HG03097 (cell line): ENCODE results near the gene GRK6.
"Not testable (repeated sequence)": the region's sequence is repeated elsewhere in the genome, so short reads cannot be mapped to it uniquely, and the experiment has no call there.

Experiments used
- ATAC-seq: cut with Tn5 transposase; IDR thresholded peaks from one replicate; pipeline ENCODE4 v1.9.1; 2021; ENCODE audit not compliant: unreplicated experiment, low FRiP score

The GRK6 gene

GRCh38 chr5:177482359-177482795 lies 55.9 kb downstream of the GRK6 start:
- no peak for ATAC-seq

- no peak for ATAC-seq
Measured at GRCh38 chr5:177483042-177483441, 56.6 kb downstream of the GRK6 start.

- ATAC-seq: no peak
Measured at GRCh38 chr5:177483994-177484901, 57.8 kb downstream of the GRK6 start.

- no peak for ATAC-seq
Measured at GRCh38 chr5:177484902-177485549, 58.5 kb downstream of the GRK6 start.

GRCh38 chr5:177485753-177486152 lies 59.3 kb downstream of the GRK6 start:
- not testable (repeated sequence) for ATAC-seq

GRCh38 chr5:177486256-177486655 lies 59.8 kb downstream of the GRK6 start:
- no peak for ATAC-seq

- no peak for ATAC-seq
Measured at GRCh38 chr5:177487144-177487543, 60.7 kb downstream of the GRK6 start.

GRCh38 chr5:177487975-177488374 lies 61.5 kb downstream of the GRK6 start:
- ATAC-seq: no peak

GRCh38 chr5:177489119-177489716 lies 62.7 kb downstream of the GRK6 start:
- no peak for ATAC-seq

GRCh38 chr5:177490311-177490991 lies 64.0 kb downstream of the GRK6 start:
- ATAC-seq: no peak

GRCh38 chr5:177490992-177491391 lies 64.5 kb downstream of the GRK6 start:
- ATAC-seq: no peak

GRCh38 chr5:177491429-177491945 lies 65.0 kb downstream of the GRK6 start:
- ATAC-seq: no peak

GRCh38 chr5:177491983-177492746 lies 65.7 kb downstream of the GRK6 start:
- ATAC-seq: no peak
